HuH-7.5 (cell line): ENCODE data around the gene REXO2.

Experiments
- DNase-seq: peaks from one replicate; pipeline ENCODE4 v3.0.0; 2011; ENCODE audit warnings: low spot score

REXO2 gene

GRCh38 chr11:114440971-114441763 is 1.9 kb downstream of the REXO2 start:
- DNase-seq: no peak

- no peak for DNase-seq
These were observed 2.7 kb downstream of the REXO2 start for GRCh38 chr11:114441921-114442320.

- DNase-seq: no peak
These were observed 3.3 kb downstream of the REXO2 start for GRCh38 chr11:114442536-114442935.

- no peak for DNase-seq
These were observed 8.2 kb downstream of the REXO2 start for GRCh38 chr11:114447444-114447843.

GRCh38 chr11:114447892-114448291 is 8.6 kb downstream of the REXO2 start:
- no peak for DNase-seq

- no peak for DNase-seq
These were observed 9.6 kb downstream of the REXO2 start for GRCh38 chr11:114448749-114449482.

- no peak for DNase-seq
These were observed 10.6 kb downstream of the REXO2 start for GRCh38 chr11:114449845-114450244.

- DNase-seq: no peak
These were observed 13.1 kb downstream of the REXO2 start for GRCh38 chr11:114452399-114452798.

GRCh38 chr11:114463999-114464398 is 24.7 kb downstream of the REXO2 start:
- no peak for DNase-seq

- DNase-seq: no peak
These were observed 27.5 kb downstream of the REXO2 start for GRCh38 chr11:114466742-114467141.

GRCh38 chr11:114472661-114473060 is 33.4 kb downstream of the REXO2 start:
- DNase-seq: no peak

GRCh38 chr11:114478001-114478410 is 38.7 kb downstream of the REXO2 start:
- no peak for DNase-seq

GRCh38 chr11:114478768-114479167 is 39.5 kb downstream of the REXO2 start:
- no peak for DNase-seq

GRCh38 chr11:114479331-114479730 is 40.1 kb downstream of the REXO2 start:
- DNase-seq: no peak

- no peak for DNase-seq
These were observed 42.8 kb downstream of the REXO2 start for GRCh38 chr11:114482114-114482513.

GRCh38 chr11:114483929-114484328 is 44.7 kb downstream of the REXO2 start:
- DNase-seq: no peak

GRCh38 chr11:114496915-114497314 is 57.6 kb downstream of the REXO2 start:
- no peak for DNase-seq

- DNase-seq: no peak
These were observed 60.5 kb downstream of the REXO2 start for GRCh38 chr11:114499756-114500155.
